Activated naive CD8-positive, alpha-beta T cell treated with anti-CD3 and anti-CD28 coated beads, Interleukin-2, amount 50 U/mL, for 16 hours (primary cell): Measurements from ENCODE around the gene COPS4.
"Not testable (repeated sequence)": the region's sequence is repeated elsewhere in the genome, so short reads cannot be mapped to it uniquely, and the experiment has no call there.

Experiments used
- DNase-seq: peaks from one replicate; pipeline ENCODE4 v3.0.0-alpha.2; 2020; ENCODE audit warnings: low read depth, low spot score

COPS4 gene

GRCh38 chr4:83083925-83084475, 49.0 kb downstream of the COPS4 start:
- DNase-seq = peak; percentile 14

DNA sequence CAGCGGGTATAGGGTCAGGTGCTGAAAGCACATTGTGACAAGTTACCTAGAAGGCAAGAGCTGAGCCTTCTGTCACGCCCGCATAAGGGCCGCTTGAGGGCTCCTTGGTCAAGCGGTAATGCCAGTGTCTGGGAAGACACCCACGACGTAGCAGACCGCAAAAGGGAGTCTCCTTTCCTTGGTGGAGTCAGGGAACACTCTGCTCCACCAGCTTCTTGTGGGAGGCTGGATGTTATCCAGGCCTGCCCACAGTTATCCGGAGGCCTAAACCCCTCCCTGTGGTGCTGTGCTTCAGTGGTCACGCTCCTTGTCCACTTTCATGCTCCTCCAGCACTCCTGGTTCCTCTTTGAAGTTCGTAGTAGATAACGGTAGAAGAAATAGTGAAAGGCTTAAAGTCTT, 50.0 kb downstream of the COPS4 start:
- not testable (repeated sequence) for DNase-seq

DNA sequence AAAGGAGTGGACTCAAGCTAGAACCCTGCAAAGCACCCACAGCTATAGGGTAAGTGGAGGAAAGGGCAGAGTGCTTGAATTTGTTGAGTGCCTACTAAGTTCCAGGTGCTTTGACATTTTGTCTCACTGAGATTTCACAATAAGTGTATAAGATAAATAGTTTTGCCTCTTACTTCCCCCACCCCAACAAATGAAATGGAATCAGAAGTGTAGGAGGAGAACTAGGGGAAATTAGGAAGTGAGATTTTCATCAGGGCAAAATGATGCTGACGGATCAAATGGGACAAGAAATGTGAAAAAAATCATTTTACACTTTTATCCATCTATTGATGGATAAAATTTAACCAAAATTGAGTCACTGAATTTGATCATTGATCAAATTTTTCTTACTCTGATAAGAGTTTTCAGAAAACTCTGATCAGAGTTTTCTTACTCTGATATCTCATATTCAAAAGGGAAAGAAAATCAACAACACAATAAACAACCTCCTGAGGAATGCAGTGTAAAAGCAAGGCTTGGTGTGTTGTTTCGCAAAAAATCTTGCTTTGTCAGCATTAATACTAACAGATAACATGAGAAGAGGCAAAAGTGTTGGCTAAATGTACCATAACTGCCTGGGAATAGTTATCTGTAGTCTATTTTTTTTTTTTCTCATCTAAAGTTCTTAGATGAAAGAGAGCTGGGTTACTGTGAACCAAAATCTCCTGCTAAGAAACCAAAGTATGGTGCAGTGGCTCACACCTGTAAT, 54.6 kb downstream of the COPS4 start:
- no peak for DNase-seq

DNA sequence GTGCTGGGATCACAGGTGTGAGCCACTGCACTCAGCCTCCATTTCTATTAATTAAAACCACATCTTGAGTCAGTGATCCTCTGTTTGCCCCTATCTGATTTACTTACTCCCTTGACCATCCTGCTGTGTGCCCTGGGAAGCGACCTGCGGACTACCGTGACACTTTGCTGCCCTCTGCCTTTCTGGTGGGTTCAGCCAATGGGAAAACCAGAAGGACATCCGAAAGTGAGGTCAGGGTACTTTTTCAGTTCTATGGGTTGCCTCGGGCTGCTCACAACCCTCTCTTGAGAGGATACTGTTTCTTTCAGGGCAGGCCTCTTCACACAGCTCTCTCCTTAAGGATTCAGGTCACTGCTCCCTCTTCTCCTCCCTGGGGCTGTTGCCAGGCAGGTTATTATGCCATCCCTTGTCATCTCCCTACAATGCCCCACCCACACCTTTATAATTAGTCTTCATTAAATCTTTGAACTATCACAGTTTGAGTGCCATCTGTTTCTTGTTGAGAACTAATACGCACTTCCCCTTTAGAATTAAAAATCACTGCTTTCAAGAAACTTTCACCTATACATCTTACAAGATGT, 58.2 kb downstream of the COPS4 start:
- no peak for DNase-seq

- no peak for DNase-seq
Measured at GRCh38 chr4:83096397-83096796, 61.4 kb downstream of the COPS4 start.

- DNase-seq = no peak
Measured at GRCh38 chr4:83104991-83105390, 70.0 kb downstream of the COPS4 start.

DNA sequence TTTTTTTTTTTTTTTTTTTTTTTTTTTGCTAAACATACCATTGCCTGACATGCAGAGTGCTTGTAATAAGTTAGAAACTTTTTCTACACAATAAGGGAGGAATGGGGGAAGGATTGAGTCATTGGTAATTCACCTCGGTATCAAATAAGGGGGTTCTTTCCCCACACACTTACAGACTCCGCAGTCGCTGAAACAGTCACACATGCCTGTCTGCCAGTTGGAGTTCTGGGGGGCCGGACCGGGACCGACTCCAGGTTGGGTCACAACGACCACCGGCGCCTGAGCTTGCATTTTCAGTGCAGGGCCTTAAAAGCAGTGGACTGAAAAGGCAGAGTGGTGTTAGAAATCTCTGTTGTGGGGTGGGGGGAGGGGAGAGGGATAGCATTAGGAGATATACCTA, 72.6 kb downstream of the COPS4 start:
- no peak for DNase-seq

DNA sequence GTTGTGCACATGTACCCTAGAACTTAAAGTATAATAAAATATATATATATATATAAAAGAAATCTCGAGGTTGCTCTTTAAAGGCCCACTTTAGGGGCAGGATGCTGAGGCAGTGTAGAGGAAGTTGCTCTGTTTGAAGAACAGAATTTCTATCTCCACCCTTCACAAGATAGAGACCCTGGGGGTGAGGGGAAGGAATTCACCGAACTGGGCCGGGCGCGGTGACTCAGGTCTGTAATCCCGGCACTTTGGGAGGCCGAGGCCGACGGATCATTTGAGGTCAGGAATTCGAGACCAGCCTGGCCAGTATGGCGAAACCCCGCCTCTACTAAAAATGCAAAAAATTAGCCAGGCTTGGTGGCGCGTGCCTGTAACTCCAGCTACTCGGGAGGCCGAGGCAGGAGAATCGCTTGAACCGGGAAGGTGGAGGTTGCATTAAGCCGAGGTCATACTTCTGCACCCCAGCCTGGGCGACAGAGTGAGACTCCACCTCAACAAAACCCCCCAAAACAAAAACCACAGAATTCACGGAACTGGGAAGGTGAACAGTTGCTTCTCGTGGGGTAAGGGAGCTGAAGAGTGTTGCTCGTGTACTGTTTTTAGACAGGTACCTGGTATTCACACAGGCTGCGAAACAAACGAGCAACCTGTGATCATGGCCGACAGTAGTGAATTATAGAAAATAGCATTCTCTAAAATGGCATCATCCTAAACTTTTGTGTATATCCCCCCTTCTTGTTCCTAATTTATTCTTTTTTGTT, 73.3 kb downstream of the COPS4 start:
- no peak for DNase-seq

- DNase-seq = no peak
Measured at GRCh38 chr4:83109480-83110222, 74.7 kb downstream of the COPS4 start.

DNA sequence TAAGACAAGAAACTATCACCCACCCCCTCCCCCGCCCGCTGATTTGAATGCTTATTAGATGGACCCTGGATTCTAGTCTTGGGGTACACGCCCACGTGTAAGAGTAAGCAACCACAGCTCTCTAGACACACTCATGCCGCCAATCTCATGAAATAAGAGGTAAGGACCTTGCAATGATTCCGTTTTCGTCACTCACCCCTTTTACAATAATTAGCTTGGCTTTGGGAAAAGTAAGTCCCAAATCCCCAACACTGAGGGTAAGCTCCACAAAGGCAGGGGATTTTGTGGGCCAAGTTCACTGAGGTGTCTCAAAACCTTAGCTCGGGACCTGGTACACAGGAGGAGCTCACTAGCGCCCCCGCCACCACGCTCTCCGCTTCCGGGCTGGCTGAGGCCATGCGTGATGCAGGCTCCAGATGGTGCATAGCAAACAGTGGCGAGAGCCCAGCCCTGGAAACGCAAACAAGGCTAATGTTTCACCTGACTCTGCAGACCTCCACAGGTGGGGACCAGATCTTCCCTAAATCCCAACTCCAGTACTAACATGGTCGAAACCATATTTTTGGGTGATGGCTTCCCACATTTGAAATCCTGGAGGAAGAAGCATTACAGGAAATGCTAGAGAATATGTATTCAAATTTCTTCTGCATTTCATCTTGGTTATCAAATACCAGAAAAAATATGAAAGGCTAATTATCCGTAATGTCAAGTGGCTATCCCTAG, 75.4 kb downstream of the COPS4 start:
- DNase-seq = peak; percentile 77

GRCh38 chr4:83110970-83111750, 76.2 kb downstream of the COPS4 start:
- DNase-seq = no peak

DNA sequence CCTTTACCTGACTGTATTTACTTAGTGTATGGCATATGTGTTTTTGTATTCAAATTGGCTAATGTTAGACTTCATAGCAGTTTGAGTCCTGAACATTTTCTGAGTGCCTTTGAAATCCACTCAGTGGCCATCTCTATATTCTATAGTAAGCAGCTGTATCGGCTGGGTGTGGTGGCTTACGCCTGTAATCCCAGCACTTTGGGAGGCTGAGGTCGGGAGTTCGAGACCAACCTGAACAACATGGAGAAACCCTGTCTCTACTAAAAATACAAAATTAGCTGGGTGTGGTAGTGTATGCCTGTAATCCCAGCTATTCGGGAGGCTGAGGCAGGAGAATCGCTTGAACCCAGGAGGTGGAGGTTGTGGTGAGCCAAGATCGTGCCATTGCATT, 76.8 kb downstream of the COPS4 start:
- DNase-seq = not testable (repeated sequence)

GRCh38 chr4:83112231-83112630, 77.2 kb downstream of the COPS4 start:
- no peak for DNase-seq

- DNase-seq = no peak
Measured at GRCh38 chr4:83112678-83113428, 77.9 kb downstream of the COPS4 start.

- no peak for DNase-seq
Measured at GRCh38 chr4:83113429-83113786, 78.4 kb downstream of the COPS4 start.

- DNase-seq = no peak
Measured at GRCh38 chr4:83114576-83114975, 79.6 kb downstream of the COPS4 start, which contains the start of gene PLAC8. Gene PLAC8, minus strand, starts transcription at chr4:83114729. Its CDS starts 6,808 bp downstream, at chr4:83107921.

GRCh38 chr4:83115000-83115399, 80.0 kb downstream of the COPS4 start:
- DNase-seq = no peak

GRCh38 chr4:83115656-83116285, 80.8 kb downstream of the COPS4 start:
- DNase-seq = no peak

DNA sequence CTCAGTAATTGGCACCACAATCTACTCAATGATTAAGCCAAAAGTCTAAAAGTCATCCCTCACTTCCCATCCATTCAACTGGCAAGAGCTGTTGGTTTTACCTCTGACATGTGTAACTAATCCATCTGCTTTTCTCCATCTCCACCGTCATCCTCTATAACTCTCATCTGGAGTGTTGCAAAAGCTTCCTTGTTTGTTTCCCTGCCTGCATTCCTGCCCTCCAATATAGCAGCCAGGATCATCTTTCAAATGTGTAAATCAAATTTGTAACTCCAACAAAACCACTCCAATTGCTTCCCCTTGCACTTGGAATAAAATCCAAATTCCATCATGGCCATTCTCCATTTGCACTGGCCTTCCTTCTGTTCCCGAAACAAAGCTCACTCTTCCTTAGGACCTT, 83.9 kb downstream of the COPS4 start:
- DNase-seq = no peak
